NK-92 treated with Interleukin-12 subunit alpha and Interleukin-12 subunit beta, amount 100 ng/mL, for 24 hours (cell line): Measurements from ENCODE around the gene MACF1.
"Not testable (repeated sequence)": the region's sequence is repeated elsewhere in the genome, so short reads cannot be mapped to it uniquely, and the experiment has no call there.

Experiments
- DNase-seq: peaks from one replicate; lab custom pipeline; 2025; lab: John Stamatoyannopoulos, UW

The MACF1 gene

GRCh38 chr1:39517936-39518335, 313.4 kb downstream of the MACF1 start:
- not testable (repeated sequence) for DNase-seq

GRCh38 chr1:39519376-39519775, 314.9 kb downstream of the MACF1 start:
- not testable (repeated sequence) for DNase-seq

DNA sequence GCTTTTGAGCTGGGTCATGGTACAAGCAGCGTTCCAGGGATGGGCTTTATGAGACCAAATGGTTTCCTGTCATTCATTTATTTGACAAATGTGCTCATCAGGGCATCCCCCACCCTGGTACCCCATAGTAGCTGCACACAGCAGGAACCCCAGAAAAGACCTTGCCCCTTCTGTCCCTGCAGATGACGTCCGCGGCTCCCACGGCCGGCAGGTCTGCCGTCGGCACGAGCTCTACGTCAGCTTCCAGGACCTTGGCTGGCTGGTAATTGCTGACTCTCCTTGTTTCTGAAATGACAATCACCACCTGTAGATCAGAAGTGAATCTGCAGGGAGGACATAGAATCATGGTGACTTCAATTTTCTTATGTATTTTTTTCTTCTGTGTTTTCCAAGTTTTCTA, 317.7 kb downstream of the MACF1 start:
- not testable (repeated sequence) for DNase-seq

GRCh38 chr1:39522661-39523567, 318.4 kb downstream of the MACF1 start:
- no peak for DNase-seq

DNA sequence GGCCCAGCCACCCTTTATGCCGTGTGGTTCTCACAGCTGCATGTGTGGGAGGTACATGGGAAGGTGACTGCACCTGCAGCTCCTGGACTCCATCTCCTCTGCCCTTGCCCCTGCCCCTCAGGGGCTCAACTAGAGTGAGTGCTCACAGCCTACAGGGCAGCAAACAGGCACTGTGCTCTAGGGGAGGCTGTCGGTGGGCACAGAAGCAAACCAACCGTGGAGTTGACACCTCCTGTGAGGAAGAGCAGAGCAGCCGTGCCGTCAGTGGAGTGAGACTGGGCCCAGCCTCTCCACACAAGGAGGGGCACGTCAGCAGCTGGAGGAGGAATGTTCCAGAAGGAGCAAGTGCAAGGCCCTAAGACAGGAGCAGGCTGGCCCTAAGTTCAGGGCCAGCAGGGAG, 319.7 kb downstream of the MACF1 start:
- DNase-seq: no peak

GRCh38 chr1:39524591-39525365, 320.3 kb downstream of the MACF1 start:
- DNase-seq: no peak

DNA sequence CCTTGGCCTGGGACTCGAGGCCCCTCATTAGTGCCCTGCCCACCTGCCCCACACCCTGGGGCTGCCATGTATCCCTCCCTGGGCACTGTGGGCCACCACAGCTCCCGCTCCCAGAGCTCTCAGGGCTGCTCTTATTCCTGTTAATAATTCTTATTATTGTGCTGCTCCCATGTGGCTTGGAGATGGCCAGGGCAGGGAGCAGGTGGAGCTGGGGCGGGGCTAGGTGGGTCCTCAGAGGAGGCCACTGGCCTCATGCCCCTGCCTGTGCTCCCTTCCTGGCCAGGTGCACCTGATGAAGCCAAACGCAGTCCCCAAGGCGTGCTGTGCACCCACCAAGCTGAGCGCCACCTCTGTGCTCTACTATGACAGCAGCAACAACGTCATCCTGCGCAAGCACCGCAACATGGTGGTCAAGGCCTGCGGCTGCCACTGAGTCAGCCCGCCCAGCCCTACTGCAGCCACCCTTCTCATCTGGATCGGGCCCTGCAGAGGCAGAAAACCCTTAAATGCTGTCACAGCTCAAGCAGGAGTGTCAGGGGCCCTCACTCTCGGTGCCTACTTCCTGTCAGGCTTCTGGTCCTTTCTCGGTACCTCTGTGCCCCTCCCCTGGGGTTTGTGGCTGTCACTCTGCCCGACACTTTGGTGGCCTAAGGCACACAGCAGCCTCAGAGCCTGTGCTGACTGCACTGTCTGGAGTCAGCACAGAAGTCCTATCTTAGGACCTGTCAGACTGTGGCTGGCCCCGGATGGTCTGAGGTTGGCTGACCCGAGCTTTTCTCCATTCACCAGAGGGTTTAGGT, 321.1 kb downstream of the MACF1 start:
- peak; percentile 94 for DNase-seq

- no peak for DNase-seq
Observed at GRCh38 chr1:39526466-39527189, 322.1 kb downstream of the MACF1 start.

DNA sequence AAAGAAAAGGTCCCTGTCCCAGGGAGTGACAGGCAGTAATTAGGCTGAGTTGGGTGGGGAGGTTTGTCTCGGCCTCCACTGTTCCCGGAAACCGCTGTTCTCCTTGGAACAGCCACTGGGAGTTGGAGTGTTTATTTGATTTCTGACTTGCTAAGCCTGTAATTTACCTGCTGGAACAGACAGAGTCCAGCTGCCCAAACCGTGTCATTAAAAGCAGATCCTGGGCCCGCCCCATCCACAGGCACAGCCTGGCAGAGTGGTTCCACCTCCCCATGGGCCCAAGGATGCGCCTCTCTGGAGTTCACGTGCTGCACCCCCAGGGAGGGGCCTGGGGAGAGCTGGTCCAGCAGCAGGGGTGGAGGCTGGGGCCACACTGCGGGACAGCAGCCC, 322.7 kb downstream of the MACF1 start:
- DNase-seq: not testable (repeated sequence)

- DNase-seq: no peak
Observed at GRCh38 chr1:39528082-39528481, 323.6 kb downstream of the MACF1 start.

GRCh38 chr1:39529901-39530535, 325.5 kb downstream of the MACF1 start:
- DNase-seq: no peak

GRCh38 chr1:39531526-39531925, 327.0 kb downstream of the MACF1 start:
- no peak for DNase-seq

GRCh38 chr1:39533442-39533841, 328.9 kb downstream of the MACF1 start:
- no peak for DNase-seq
